A549 (cell line): ENCODE results near the gene SHMT2. TPM values are rescaled to one million over a fixed set of nuclear protein-coding genes. Genes with fewer than 3 reads are reported as not detected.

Source experiments
- ATAC-seq, 2 experiments: fragments of 200-7000 bp in 1 of 2; fragments of >200 bp in 1 of 2; cut with Nextera tagmentation in 1 of 2; cut with Tn5 transposase in 1 of 2; 3 replicates each; pipeline versions ENCODE4 v1.8.0 to v1.9.1; 2018 to 2020; ENCODE audit warnings: mild to moderate bottlenecking in 1 of 2, moderate library complexity in 1 of 2
- CTCF ChIA-PET: fragments of 300-600 bp; sonication (Branson Sonifier 250); formaldehyde crosslinking; extraction: SDS; loops from one replicate; lab custom pipeline; 2021; ENCODE audit warnings: antibody characterized with exemption, inconsistent platforms; lab: Yijun Ruan, JAX
- POLR2A ChIA-PET: fragments of 350-600 bp; formaldehyde crosslinking; extraction: SDS; loops from one replicate; lab custom pipeline; 2021; ENCODE audit warnings: antibody characterized with exemption, inconsistent platforms; lab: Yijun Ruan, JAX
- DNase-seq, 2 experiments: peaks; one replicate each; pipeline versions ENCODE4 v3.0.0 to v3.0.0-alpha.2; 2011 to 2016; ENCODE audit warnings: low read depth in 1 of 2, low spot score in 1 of 2
- FAIRE-seq: peaks from 2 replicates; lab custom pipeline; 2011; peaks lifted over from hg19 to GRCh38; lab: Jason Lieb, UNC
- H3K27ac ChIP-seq, 2 experiments: fragments of >200 bp; sonication (Bioruptor Twin); formaldehyde crosslinking; 3 replicates each; pipeline ENCODE4 v1.5.1; 2016 to 2017
- H3K4me1 ChIP-seq: fragments of >200 bp; sonication (Bioruptor Twin); formaldehyde crosslinking; 3 replicates; pipeline ENCODE4 v1.6.1; 2016
- H3K4me2 ChIP-seq: fragments of >200 bp; sonication (Bioruptor Twin); formaldehyde crosslinking; 3 replicates; pipeline ENCODE4 v1.6.1; 2016
- H3K4me3 ChIP-seq: fragments of >200 bp; sonication (Bioruptor Twin); formaldehyde crosslinking; 3 replicates; pipeline ENCODE4 v1.5.1; 2016
- H3K9me3 ChIP-seq: fragments of >200 bp; sonication (Bioruptor Twin); formaldehyde crosslinking; 3 replicates; pipeline ENCODE4 v1.6.1; 2016
- CBX8 ChIP-seq: fragments of 200-600 bp; sonication (generic); IDR thresholded peaks from 2 replicates; pipeline ENCODE4 v1.6.1; 2016
- CHD2 ChIP-seq: fragments of 150-350 bp; IDR thresholded peaks from 2 replicates; pipeline ENCODE4 v1.6.1; 2014; ENCODE audit warnings: low read length; ENCODE audit not compliant: partially characterized antibody
- EHMT2 ChIP-seq: fragments of 200-600 bp; sonication (generic); IDR thresholded peaks from 2 replicates; pipeline ENCODE4 v1.6.1; 2016; ENCODE audit warnings: antibody characterized with exemption, low read depth, mild to moderate bottlenecking, moderate library complexity
- EP300 ChIP-seq, 2 experiments: fragments of >200 bp; sonication (Bioruptor Twin); formaldehyde crosslinking; IDR thresholded peaks; 2 replicates in 1 of 2; 3 replicates in 1 of 2; pipeline ENCODE4 v1.6.1; 2016 to 2017
- ESRRA ChIP-seq: fragments of 150-350 bp; IDR thresholded peaks from 2 replicates; pipeline ENCODE4 v1.6.1; 2014; ENCODE audit warnings: mild to moderate bottlenecking, low read length, borderline replicate concordance
- FOSL2 ChIP-seq, 2 experiments: fragments of 450-650 bp in 1 of 2; fragments of >200 bp in 1 of 2; sonication (Bioruptor Twin) in 1 of 2; formaldehyde crosslinking; IDR thresholded peaks; 2 replicates each; pipeline versions ENCODE4 v1.5.0 to v1.6.1; 2016 to 2020; ENCODE audit warnings: mild to moderate bottlenecking in 1 of 2, moderate library complexity in 1 of 2
- HEYL ChIP-seq: fragments of 250-450 bp; sonication (Bioruptor Pico); IDR thresholded peaks from 2 replicates; pipeline ENCODE4 v1.8.0; 2021; ENCODE audit warnings: mild to moderate bottlenecking, moderate library complexity
- HOXA7 ChIP-seq: fragments of 250-450 bp; sonication (Bioruptor Pico); IDR thresholded peaks from 2 replicates; pipeline ENCODE4 v1.5.0; 2020; ENCODE audit warnings: mild to moderate bottlenecking, moderate library complexity
- HOXB13 ChIP-seq: fragments of 250-450 bp; sonication (Bioruptor Pico); IDR thresholded peaks from 2 replicates; pipeline ENCODE4 v1.5.0; 2020; ENCODE audit warnings: low read depth, mild to moderate bottlenecking, moderate library complexity
- JUN ChIP-seq, 2 experiments: fragments of >200 bp; sonication (Bioruptor Twin); formaldehyde crosslinking; IDR thresholded peaks; 2 replicates in 1 of 2; 3 replicates in 1 of 2; pipeline ENCODE4 v1.6.1; 2016 to 2017
- KDM1A ChIP-seq: fragments of 200-600 bp; sonication (generic); IDR thresholded peaks from 2 replicates; pipeline ENCODE4 v1.6.1; 2016; ENCODE audit warnings: low read depth, mild to moderate bottlenecking
- MAFK ChIP-seq: fragments of 450-650 bp; IDR thresholded peaks from 2 replicates; pipeline ENCODE4 v1.6.1; 2014; ENCODE audit not compliant: partially characterized antibody
- MYC ChIP-seq: IDR thresholded peaks from 2 replicates; pipeline ENCODE4 v1.6.1; 2012; ENCODE audit warnings: mild to moderate bottlenecking, inconsistent platforms, low read length, improper control_type of control experiment, borderline replicate concordance
- NR3C1 ChIP-seq: fragments of >200 bp; sonication (Bioruptor Twin); formaldehyde crosslinking; IDR thresholded peaks from 3 replicates; pipeline ENCODE4 v1.6.1; 2017
- PHF8 ChIP-seq: fragments of 200-600 bp; sonication (generic); IDR thresholded peaks from 2 replicates; pipeline ENCODE4 v1.6.1; 2016; ENCODE audit warnings: low read depth, mild to moderate bottlenecking, antibody characterized with exemption, moderate library complexity, borderline replicate concordance
- POLR2A ChIP-seq: IDR thresholded peaks from 2 replicates; pipeline ENCODE4 v1.6.1; 2012; ENCODE audit warnings: mild to moderate bottlenecking, low read length
- POLR2AphosphoS2 ChIP-seq: conservative IDR thresholded peaks from 2 replicates; pipeline ENCODE4 v1.6.1; 2012; ENCODE audit warnings: low read length, improper control_type of control experiment, inconsistent platforms
- RAD21 ChIP-seq, 2 experiments: fragments of >200 bp in 1 of 2; sonication (Bioruptor Twin) in 1 of 2; formaldehyde crosslinking in 1 of 2; IDR thresholded peaks in 1 of 2; conservative IDR thresholded peaks in 1 of 2; 2 replicates in 1 of 2; 3 replicates in 1 of 2; pipeline ENCODE4 v1.6.1; 2012 to 2018; ENCODE audit warnings: inconsistent platforms in 1 of 2
- RCOR1 ChIP-seq: fragments of 150-350 bp; IDR thresholded peaks from 2 replicates; pipeline ENCODE4 v1.6.1; 2014; ENCODE audit warnings: antibody characterized with exemption, low read length, low read depth
- RFX5 ChIP-seq: fragments of 450-650 bp; IDR thresholded peaks from 2 replicates; pipeline ENCODE4 v1.7.1; 2014; ENCODE audit warnings: antibody characterized with exemption, mild to moderate bottlenecking, moderate library complexity
- SMC3 ChIP-seq: fragments of >200 bp; sonication (Bioruptor Twin); formaldehyde crosslinking; IDR thresholded peaks from 3 replicates; pipeline ENCODE4 v1.6.1; 2018; ENCODE audit warnings: inconsistent platforms
- TFCP2L1 ChIP-seq: fragments of 250-450 bp; sonication (Bioruptor Pico); IDR thresholded peaks from 2 replicates; pipeline ENCODE4 v1.5.0; 2021; ENCODE audit warnings: mild to moderate bottlenecking
- TP53 ChIP-seq: fragments of 250-450 bp; sonication (Bioruptor Pico); IDR thresholded peaks from 2 replicates; pipeline ENCODE4 v1.5.0; 2021; ENCODE audit warnings: mild to moderate bottlenecking, moderate library complexity
- ZC3H11A ChIP-seq: fragments of 450-650 bp; IDR thresholded peaks from 2 replicates; pipeline ENCODE4 v1.6.1; 2014; ENCODE audit warnings: antibody characterized with exemption, mild to moderate bottlenecking
- ZNF302 ChIP-seq: fragments of 250-450 bp; sonication (Bioruptor Pico); IDR thresholded peaks from 2 replicates; pipeline ENCODE4 v1.9.0; 2021; ENCODE audit warnings: inconsistent platforms, mild to moderate bottlenecking, moderate library complexity
- WGBS: methylation state at CpG from one replicate; pipeline ENCODE4 v1.1.6; 2017; ENCODE audit errors: missing lambda C conversion rate; 5-methylcytosine and 5-hydroxymethylcytosine counted together
- polyA minus RNA-seq: library from RNA; depleted of rRNA, polyadenylated mRNA; stranded (reverse); fragments of >200 nt; gene quantifications from 2 replicates; pipeline ENCODE4 v1.2.3, GENCODE V29; 2011; rRNA and poly(A)+ RNA removed
- polyA plus RNA-seq, 4 experiments: library from polyadenylated mRNA; depleted of rRNA in 3 of 4; stranded (reverse); fragments of >200 nt; fragmentation: RNase III in 1 of 4; extraction: RNeasy Plus Mini Kit Qiagen cat#74134 plus additional on column Dnase treatment in 1 of 4; gene quantifications; 2 replicates in 3 of 4; 3 replicates in 1 of 4; pipeline ENCODE4 v1.2.3, GENCODE V29; 2011 to 2017
- TF ChIP-seq, protein P1 (sequence below): IDR thresholded peaks from 2 replicates; pipeline ENCODE4 v1.6.1; 2012
- TF ChIP-seq, protein P2 (sequence below): fragments of 150-350 bp; IDR thresholded peaks from 2 replicates; pipeline ENCODE4 v1.6.1; 2014; ENCODE audit warnings: low read depth, mild to moderate bottlenecking, low read length
- TF ChIP-seq, protein P3 (sequence below): IDR thresholded peaks from 2 replicates; pipeline ENCODE4 v1.6.1; 2012
- TF ChIP-seq, protein P4 (sequence below): fragments of >200 bp; sonication (Bioruptor Twin); formaldehyde crosslinking; IDR thresholded peaks from 2 replicates; pipeline ENCODE4 v1.6.1; 2016
- TF ChIP-seq, protein P5 (sequence below): fragments of 250-450 bp; sonication (Bioruptor Pico); IDR thresholded peaks from 2 replicates; pipeline ENCODE4 v1.5.0; 2020; ENCODE audit warnings: low read depth, mild to moderate bottlenecking, moderate library complexity
- TF ChIP-seq, protein P6 (sequence below): IDR thresholded peaks from 2 replicates; pipeline ENCODE4 v1.6.1; 2012; ENCODE audit warnings: low read depth, borderline replicate concordance
- TF ChIP-seq, protein P7 (sequence below): fragments of 450-650 bp; IDR thresholded peaks from 2 replicates; pipeline ENCODE4 v1.6.1; 2014; ENCODE audit warnings: antibody characterized with exemption
- TF ChIP-seq, protein P8 (sequence below): fragments of >200 bp; sonication (Bioruptor Twin); formaldehyde crosslinking; IDR thresholded peaks from 3 replicates; pipeline ENCODE4 v1.5.1; 2016

The SHMT2 gene
- polyA plus RNA-seq (2011; rRNA removed) (110 and 113 TPM in 2 replicates), polyA plus RNA-seq (2017; fragmentation: RNase III; extraction: RNeasy Plus Mini Kit Qiagen cat#74134 plus additional on column Dnase treatment) (150 to 166 TPM (median 156 TPM) in 3 replicates), polyA minus RNA-seq (161 and 189 TPM in 2 replicates)
- polyA plus RNA-seq (2012; cell fraction: cytosol; rRNA removed): 303 and 306 TPM in 2 replicates
- polyA plus RNA-seq (2012; cell fraction: nucleus; rRNA removed): 517 and 642 TPM in 2 replicates

DNA sequence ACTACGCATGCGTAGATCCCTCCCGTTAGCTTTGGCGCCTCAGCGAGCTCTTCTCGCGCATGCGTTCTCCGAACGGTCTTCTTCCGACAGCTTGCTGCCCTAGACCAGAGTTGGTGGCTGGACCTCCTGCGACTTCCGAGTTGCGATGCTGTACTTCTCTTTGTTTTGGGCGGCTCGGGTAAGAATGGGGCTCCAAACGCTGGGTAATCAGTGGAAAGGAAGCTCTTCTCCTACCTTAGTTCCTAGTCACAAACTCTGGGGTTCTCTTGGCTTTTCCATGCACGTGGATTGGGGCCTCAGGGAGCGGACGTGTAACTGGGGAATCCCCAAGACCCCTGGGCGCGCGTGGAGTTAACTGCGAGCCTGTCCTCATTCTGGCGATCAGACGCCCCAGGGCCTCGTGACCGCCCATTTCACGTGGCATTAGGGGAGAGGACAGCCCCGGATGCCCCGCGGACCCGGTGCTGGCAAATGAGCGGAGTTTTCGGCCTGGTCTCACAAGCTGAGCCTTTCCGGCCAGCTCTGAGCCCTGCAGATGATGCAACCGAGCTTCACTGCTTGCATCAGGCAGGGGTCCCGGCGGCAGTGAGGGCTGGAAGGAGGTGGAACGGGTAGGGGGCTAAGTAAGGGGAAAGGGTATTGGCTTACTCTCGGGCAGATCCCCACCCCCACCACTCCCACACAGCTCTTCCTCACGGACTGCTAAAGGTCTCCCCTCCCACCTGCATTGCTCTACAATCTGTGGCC is at the start of gene SHMT2:
SHMT2 (plus strand) TSS at position 78 of the 747 bp plus-strand sequence; CDS start at position 146, 68 bp downstream.
- peak; percentile 89 for FAIRE-seq
- TF ChIP-seq, protein P1, sequence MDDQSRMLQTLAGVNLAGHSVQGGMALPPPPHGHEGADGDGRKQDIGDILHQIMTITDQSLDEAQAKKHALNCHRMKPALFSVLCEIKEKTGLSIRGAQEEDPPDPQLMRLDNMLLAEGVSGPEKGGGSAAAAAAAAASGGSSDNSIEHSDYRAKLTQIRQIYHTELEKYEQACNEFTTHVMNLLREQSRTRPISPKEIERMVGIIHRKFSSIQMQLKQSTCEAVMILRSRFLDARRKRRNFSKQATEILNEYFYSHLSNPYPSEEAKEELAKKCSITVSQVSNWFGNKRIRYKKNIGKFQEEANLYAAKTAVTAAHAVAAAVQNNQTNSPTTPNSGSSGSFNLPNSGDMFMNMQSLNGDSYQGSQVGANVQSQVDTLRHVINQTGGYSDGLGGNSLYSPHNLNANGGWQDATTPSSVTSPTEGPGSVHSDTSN: no peak
- TF ChIP-seq ESRRA (no peak), HOXA7 (no peak), HOXB13 (CRISPR knock-in tag) (no peak), EP300 (IDR thresholded peaks at IDR 0.05) (no peak), POLR2A (peak; percentile 54), POLR2AphosphoS2 (no peak), FOSL2 (IDR thresholded peaks at IDR 0.05) (no peak), FOSL2 (CRISPR knock-in tag; IDR thresholded peaks at IDR 0.05) (no peak), MAFK (no peak), CBX8 (no peak), TP53 (CRISPR knock-in tag) (no peak), ZNF302 (CRISPR knock-in tag) (no peak), CHD2 (no peak), PHF8 (peak; percentile 47; the same call in 1 of the 2 replicates), MYC (peak; percentile 35; the same call in 1 of the 2 replicates), NR3C1 (no peak), RCOR1 (no peak), RFX5 (no peak), ZC3H11A (no peak), HEYL (CRISPR knock-in tag) (no peak), RAD21 (conservative IDR thresholded peaks at IDR 0.05 in 1 of 2, IDR thresholded peaks at IDR 0.05 in 1 of 2) (no peak), JUN (IDR thresholded peaks at IDR 0.05) (peak in 1 of 2 experiments; percentile 60; a peak in 2 of 5 replicates), SMC3 (no peak), EHMT2 (no peak), KDM1A (no peak), TFCP2L1 (CRISPR knock-in tag) (no peak)
- TF ChIP-seq, protein P2, sequence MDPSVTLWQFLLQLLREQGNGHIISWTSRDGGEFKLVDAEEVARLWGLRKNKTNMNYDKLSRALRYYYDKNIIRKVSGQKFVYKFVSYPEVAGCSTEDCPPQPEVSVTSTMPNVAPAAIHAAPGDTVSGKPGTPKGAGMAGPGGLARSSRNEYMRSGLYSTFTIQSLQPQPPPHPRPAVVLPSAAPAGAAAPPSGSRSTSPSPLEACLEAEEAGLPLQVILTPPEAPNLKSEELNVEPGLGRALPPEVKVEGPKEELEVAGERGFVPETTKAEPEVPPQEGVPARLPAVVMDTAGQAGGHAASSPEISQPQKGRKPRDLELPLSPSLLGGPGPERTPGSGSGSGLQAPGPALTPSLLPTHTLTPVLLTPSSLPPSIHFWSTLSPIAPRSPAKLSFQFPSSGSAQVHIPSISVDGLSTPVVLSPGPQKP: no peak
- TF ChIP-seq, protein P3, sequence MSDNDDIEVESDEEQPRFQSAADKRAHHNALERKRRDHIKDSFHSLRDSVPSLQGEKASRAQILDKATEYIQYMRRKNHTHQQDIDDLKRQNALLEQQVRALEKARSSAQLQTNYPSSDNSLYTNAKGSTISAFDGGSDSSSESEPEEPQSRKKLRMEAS: peak; percentile 84
- TF ChIP-seq, protein P4, sequence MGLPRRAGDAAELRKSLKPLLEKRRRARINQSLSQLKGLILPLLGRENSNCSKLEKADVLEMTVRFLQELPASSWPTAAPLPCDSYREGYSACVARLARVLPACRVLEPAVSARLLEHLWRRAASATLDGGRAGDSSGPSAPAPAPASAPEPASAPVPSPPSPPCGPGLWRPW: no peak
- TF ChIP-seq, protein P5, sequence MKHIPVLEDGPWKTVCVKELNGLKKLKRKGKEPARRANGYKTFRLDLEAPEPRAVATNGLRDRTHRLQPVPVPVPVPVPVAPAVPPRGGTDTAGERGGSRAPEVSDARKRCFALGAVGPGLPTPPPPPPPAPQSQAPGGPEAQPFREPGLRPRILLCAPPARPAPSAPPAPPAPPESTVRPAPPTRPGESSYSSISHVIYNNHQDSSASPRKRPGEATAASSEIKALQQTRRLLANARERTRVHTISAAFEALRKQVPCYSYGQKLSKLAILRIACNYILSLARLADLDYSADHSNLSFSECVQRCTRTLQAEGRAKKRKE (CRISPR knock-in tag): no peak
- TF ChIP-seq, protein P6, sequence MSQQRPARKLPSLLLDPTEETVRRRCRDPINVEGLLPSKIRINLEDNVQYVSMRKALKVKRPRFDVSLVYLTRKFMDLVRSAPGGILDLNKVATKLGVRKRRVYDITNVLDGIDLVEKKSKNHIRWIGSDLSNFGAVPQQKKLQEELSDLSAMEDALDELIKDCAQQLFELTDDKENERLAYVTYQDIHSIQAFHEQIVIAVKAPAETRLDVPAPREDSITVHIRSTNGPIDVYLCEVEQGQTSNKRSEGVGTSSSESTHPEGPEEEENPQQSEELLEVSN: peak; percentile 39; the same call in 1 of the 2 replicates
- TF ChIP-seq, protein P7, sequence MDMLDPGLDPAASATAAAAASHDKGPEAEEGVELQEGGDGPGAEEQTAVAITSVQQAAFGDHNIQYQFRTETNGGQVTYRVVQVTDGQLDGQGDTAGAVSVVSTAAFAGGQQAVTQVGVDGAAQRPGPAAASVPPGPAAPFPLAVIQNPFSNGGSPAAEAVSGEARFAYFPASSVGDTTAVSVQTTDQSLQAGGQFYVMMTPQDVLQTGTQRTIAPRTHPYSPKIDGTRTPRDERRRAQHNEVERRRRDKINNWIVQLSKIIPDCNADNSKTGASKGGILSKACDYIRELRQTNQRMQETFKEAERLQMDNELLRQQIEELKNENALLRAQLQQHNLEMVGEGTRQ: peak; percentile 67
- TF ChIP-seq, protein P8, sequence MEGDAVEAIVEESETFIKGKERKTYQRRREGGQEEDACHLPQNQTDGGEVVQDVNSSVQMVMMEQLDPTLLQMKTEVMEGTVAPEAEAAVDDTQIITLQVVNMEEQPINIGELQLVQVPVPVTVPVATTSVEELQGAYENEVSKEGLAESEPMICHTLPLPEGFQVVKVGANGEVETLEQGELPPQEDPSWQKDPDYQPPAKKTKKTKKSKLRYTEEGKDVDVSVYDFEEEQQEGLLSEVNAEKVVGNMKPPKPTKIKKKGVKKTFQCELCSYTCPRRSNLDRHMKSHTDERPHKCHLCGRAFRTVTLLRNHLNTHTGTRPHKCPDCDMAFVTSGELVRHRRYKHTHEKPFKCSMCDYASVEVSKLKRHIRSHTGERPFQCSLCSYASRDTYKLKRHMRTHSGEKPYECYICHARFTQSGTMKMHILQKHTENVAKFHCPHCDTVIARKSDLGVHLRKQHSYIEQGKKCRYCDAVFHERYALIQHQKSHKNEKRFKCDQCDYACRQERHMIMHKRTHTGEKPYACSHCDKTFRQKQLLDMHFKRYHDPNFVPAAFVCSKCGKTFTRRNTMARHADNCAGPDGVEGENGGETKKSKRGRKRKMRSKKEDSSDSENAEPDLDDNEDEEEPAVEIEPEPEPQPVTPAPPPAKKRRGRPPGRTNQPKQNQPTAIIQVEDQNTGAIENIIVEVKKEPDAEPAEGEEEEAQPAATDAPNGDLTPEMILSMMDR: no peak

More for the DNA sequence above, at the start of gene SHMT2:
- ATAC-seq (peak; percentile 75 to 83), DNase-seq (peak; percentile 97 to 99)
- POLR2A ChIA-PET: interaction anchor here (0.5 to 2.6 kb wide), 5 partner anchors 10 to 541 kb away, joined by 3 to 20 read pairs (median 4); no protein-coding TSS in a partner anchor
- Histone ChIP-seq H3K4me3 (peak within 1 kb of the TSS; percentile 78), H3K27ac (peak within 1 kb of the TSS; percentile 82 to 95), H3K9me3 (no peaks in the 10 kb centered on the region), H3K4me2 (peak within 1 kb of the TSS; percentile 98), H3K4me1 (peaks cover 12% of the 10 kb centered on the region; the same call in 2 of the 3 replicates)
- WGBS: under 1% methylated on average over 35 of the region's 42 CpGs
- CTCF ChIA-PET: interaction anchor here (0.7 to 26.5 kb wide), 12 partner anchors 12 to 354 kb away, joined by 3 to 615 read pairs (median 4); partner anchors contain the start of gene NXPH4
